GM21825 (cell line): ENCODE data around the gene RHOF.

Experiments used
- ATAC-seq: cut with Tn5 transposase; IDR thresholded peaks from one replicate; pipeline ENCODE4 v1.9.1; 2021; ENCODE audit warnings: mild to moderate bottlenecking, moderate library complexity; ENCODE audit not compliant: unreplicated experiment

Gene RHOF

DNA sequence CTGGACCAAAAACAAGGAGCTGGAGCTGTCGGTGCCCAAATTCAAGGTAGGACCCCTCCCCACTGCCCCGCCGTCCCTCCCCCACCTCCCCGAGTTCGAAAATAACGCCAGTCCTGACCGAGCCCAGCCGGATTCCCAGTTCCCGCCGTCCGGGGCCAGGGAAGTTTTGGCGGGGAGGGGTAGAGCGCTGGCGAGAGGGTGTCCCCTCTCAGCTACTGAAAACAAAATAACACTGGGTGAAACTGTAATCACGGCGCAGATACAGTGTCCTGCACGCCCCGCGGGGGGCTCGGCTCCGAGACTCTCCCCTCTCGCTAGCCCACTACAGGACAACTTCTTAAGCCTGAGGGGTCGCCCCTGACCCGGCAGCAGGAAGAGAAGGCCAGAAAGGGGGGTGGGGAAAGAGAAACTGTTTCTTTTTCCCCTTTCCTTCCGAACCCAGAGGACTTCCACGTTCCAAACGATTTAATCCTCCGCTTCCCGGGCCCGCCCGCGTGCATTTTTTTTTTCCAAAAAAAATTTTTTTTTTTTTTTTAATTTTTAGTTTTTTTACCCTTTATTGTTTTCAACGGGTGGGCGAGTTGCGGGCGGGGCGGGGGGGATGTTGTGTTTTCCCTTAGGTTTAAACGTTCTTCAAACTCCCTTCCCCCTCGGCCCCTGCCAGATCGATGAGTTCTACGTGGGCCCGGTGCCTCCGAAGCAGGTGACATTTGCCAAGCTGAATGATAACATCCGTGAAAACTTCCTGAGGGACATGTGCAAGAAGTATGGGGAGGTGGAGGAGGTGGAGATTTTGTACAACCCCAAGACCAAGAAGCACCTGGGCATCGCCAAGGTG is 11.9 kb upstream of the RHOF start:
- no peak for ATAC-seq

DNA sequence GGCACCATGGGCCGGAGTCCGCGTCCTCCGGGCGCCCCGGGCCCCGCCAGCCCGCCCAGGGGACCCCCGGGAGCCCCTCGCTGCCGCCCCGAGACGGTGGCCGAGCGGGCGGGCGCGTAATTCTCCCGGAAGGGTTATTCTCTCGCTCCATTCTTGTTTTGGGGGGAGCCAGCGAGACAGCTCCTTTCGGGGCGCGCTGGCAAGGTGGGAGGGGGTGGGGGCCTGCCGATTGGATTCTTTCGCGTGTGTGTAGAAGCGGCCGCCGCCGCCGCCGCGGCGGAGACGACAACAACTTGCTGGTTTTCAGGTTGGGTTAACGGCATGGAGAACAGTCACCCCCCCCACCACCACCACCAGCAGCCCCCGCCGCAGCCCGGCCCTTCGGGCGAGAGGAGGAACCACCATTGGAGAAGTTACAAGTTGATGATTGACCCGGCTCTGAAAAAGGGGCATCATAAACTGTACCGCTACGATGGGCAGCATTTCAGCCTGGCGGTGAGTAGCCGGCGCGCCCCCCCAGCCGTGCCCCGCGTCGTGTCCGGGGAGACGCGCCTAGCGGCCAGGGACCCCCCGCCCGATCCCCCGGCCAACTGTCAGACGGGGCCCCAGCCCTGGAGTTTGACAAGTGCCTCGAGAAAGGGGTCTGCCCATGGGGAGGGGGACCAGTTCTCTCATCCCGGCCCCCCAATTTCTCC is 11.1 kb upstream of the RHOF start:
- ATAC-seq = peak; percentile 3

DNA sequence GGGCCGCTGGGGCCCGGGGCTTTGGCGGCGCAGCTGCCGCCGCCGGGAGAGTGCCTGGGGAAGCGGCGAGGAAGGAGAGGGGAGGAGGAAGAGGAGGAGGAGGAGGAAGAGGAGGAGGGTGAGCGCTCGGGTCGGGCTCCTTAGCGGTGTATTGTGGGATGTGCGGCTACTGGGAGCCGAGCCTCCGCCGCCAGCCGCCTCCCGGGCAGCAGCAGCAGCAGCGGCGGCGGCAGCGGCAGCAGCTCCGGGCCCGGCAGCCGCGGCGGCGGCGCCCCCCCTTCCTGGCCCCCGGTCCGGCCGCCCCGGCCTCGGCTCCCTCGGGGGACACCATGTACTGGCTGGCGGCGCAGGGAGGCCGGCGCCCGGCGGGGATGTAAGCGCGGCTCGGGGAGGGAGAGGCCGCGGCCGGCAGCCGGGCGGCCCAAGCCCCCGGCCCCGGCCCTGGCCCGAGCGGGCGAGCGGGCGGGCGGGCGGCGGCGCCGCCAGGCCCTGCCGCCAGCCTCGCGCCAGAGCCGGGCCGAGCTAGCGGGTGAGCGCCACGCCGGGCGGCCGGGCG is 10.5 kb upstream of the RHOF start, which contains the start of gene SETD1B:
SETD1B (plus strand) TSS at position 149 of the 556 bp plus-strand sequence. CDS start 729 bp downstream, outside the sequence.
- peak; percentile 5 for ATAC-seq

DNA sequence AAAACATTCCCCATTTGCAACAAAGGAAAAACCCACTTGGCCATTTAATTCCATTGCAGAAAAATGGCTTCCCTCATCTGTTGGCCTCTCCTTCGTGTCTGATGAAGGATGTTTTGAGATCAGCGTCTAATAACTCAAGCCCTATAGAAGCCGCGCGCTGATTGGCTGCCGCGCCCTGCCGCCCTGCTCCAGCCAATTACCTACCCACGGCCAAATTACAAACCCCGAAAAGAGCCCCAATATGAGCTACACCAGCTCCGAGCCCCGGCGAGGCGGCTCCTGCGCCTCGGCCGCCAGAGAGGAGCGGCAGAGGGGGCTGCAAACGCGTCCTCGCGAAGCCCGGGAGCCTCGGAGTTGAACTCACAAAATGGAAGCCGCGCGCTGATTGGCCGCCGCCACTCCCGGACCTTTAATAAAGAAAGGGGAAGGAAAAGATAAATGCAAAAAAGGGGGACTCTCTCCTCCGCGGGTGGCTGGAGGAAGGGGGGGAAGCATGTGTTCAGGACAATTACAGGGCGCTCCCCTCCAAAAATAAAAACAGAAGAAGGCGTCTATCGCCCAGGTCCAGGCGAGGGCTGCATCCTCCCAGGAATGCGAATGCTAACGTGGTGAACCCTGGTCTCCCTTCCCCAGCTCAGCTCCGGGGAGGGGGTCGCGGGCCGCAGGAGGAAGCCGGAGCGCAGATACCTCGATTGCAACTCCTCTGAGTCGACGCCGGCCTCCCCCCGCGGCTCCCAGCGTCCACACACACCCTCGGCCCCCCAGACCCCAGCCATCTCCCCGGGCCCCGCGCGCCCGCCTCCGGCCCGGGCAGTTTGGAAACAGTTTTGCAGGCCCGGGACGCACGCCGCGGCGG is 9.6 kb upstream of the RHOF start:
- ATAC-seq = peak; percentile 34

DNA sequence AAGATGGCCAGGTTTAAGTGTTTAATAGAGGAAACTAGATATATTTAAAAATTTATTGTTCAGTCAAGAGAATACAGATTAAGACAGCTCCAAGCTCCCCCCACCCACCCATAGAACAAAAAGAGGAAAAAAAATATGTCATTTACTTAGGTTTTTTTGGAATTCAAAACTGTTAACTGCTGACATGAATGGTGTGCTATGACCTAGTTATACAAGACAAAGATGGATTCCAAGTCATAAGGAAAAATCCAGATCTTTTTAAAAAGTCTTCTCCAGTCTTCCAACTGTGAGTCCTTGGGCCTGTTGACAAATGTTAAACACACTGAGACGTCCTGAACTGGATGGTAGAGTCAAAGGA is 9.0 kb upstream of the RHOF start:
- ATAC-seq = no peak

DNA sequence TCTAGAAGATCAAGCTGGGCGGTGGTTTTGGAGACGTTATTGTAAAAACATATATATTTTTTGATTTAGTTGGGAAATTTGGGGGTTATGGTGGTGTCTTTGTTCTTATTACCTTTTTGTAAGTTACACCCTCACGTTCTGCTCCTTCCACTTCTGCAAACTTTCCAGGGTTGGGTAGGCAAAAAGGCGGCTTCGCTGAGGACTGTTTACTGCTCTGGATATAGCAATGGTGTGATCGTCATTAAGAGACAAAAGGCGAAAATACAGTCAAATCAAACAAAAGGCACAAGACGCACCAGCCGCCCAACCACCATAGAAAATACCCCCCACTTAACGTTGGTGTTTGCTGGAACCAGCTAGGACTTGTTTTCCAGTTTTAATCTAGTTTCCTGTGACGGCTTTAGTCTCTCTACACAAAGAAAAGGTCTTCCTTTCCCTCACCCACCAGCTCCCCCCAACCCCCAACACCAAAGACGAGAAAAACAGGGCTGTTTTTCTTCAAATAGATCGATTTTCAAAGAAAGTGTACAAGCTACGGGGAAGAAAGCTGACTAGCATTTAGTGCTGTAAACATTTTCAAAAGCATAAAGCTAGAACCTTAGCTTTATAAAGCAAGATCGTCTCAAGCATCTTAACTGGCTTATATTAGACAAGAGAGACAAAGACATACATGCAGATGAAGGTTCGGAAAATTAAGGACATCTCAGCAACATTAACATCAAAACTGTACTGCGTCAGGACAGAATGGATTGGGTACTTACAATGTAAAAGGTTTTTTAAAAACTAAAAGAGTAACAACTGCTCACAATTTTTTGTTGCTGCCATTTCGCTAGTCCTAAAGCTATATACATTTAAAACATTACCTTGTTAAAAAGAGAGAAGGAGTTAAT is 8.4 kb upstream of the RHOF start:
- no peak for ATAC-seq

DNA sequence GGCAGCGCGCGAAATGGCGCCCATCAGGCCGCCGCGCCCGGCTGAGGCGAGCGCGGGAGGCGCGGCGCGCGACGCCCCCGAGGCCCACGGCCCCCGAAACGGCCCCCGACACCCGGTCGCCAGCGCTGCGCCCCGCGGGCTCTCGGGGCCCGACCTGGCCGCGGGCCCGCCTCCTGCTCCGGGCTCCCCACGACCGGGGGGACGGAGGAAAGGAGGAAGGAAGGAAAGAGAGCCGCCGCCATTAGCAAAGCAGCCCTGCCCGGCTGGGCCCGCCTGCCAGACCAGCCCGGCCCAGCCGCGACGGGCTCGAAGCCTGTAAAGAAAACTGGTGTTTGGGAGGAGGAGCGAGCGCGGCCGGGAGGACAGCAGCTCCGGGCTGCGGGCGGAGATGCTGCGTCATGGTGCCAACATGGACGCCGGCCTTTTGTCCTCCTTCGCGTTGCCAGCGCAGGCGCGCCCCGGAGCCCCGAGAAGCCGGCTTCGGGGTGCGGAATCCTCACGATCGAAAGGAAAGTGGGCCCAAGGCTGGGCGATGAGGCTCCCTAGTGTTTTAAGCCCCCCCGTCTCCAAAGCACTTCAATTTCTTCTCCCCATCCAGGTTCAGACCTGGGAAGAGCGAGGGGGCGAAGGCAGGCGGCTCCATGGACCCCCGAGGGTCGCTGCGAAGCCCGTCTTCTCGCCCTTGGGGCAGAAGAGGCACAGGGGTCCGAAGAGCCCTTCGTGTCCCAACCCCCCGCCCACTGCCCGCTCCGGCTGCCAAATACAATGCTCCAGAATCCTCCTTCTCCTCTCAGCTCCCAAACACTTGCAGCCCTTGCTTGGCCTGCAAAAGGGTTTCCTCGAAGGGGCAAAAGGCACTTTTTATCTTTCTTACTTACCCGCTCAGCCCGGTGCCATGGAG is 7.5 kb upstream of the RHOF start:
- ATAC-seq = no peak

DNA sequence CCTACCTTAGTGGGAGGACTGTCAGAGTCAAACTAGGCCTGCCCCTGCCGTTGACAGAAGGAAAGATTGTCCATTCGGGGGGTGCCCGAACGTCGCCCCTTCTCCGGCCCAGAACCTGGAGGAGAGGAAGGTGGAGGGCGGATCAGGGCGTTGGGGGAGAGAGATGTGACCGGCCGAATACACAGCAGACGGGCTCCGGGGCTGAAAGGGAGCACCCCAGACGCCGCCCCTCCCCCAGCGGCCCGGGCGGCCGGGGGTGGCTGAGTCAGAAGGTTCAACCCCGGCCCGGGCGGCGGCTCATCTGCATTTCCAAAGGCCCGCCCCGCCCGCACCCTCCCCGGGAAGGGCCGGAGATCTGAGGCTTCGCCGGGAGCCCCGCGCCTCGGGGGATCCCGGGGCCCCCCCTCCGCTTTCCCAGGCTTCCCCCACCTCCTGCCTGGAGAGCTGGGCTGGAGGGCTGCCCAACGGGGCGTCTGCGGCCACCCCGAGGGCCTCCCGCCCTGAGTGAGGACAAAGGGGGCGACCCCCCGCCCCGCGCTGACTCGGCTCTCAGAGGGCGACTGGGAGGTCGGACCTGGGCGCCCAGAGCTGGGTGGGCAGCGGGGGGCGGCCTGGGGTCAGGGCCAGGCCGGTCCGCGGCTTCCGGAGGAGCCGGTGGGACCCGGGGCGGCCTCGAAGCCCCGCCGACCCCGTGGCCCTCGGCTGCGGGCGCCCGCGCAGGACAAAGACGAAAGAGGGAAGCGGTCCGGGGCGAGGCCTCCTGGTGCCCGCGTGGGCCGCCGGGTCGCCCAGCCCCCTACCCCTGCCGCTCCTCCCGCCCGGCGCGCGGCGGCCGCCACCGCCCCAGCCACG is 6.6 kb upstream of the RHOF start:
- no peak for ATAC-seq

DNA sequence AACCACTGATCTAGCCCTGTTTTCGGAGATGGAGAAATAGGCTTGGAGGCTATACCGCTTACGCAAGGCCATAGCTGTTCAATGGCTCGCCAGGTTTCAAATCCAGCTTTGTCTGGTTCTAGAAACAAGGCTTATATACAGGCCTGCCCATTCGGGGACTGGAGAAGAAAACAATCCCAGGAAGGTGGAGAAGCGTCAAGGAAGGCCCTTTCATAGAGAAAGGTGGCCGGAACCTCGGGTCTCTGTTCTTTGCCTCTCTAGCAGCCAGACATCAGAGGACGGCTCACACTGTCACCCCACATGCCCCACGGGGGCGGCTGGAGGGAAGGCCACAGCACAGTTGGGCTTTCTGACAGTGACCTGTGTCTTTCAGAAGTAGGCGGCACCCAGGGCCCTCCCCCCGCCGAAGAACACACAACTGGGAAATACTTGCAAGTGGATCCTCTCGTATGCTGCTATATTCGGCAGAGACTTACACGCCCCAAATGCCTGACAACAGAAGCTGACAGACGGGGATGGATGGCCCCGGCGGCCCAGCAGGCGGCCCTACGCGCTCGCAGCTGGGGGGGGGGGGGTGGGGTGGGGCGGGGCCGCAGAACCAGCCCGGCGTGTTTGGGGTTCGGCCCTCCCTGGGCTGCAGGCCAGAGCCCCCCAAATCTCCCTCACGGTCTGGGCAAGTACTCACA is 5.8 kb upstream of the RHOF start:
- no peak for ATAC-seq

DNA sequence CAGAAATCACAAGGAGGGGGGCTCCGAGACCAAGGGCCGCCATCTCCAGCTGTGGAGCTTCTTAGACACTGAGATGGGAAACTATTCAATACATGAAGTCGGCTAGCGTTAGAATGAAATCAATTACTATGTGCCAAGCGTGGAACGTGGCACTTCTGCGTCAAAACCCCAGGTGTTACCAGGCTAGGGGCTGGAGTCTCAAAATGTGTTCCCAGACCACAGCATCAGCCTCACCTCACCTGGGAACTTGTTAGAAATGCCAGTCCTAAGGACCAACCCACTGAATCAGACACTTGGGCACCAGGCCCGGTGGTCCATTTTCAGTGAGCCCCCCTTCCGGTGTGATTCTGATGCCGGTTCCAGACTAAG is 5.3 kb upstream of the RHOF start:
- no peak for ATAC-seq

DNA sequence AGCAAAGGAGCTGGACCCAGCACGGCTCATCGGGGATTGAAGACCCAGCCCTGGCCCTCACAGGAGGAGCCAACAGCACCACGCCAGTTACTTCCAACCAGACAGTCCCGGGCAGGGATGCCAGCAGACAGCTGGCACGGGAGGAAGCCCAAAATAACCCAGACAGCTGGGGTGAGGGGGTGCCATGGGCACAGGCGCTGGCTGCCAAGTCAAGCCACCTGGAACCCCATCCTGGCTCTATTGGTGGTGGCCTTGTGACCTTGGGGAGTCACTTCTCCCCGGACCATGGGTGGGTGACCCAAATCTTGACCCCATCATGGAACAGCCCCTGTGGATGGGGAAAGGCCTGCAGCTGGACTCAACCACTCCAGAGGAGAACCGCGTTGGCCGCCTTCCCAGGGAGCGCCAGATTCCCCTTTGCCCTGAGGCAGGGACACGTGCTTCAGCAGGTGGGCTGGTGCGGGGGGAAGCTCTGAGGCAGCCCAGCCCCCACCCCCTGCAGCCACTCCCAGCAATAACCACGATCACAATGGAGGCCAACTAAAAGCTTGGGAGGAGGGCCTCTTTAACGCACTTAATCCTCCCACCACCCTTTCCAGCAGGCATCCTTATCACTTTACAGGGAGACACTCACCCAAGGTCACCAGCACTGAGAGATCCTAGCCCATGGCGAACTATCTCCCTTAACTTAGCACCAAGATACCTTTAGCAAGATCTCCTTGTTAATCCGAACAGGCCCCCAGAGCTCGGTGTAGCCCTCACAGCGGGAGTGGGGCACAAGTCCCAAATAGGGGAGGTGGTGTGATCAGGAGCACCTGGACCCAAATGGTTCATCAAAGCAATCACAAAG is 4.7 kb upstream of the RHOF start:
- no peak for ATAC-seq

DNA sequence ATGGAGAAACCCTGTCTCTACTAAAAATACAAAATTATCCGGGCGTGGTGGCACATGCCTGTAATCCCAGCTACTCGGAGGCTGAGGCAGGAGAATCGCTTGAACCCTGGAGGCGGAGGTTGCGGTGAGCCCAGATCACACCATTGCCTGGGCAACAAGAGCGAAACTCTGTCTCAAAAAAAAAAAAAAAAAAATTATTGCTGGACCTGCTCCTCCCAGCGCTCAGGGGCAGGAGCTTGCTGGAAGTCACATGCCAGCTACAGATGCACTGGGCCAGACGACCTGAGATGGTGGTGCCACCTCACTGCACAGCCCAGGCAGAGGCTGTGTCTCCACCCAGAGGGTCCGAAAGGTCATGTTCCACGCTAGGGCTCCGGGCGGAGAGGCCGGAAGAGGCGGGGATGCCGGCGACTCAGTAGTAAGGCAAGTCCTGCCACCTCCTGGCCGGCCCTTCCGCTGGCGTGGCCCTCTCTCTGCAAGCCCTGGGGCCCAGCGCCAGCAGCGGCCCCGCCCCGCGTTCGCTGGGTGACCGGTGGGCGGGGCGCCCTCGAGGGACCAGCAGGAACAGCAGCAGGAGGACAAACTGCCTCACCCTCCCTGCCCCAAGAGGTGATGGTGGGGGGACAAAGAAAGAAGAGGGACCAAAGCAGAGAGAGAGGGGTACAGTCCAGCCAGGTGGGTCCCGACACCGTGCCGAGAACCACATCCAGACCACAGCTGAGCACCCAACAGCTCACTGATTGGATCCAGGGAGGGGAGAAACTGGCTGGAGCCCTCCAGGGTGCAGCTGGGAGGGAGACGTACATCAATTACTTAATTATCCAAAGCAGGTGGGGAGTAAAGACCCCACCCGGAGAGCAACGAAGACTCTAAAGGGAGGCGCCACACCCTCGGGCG is 3.6 kb upstream of the RHOF start:
- ATAC-seq = no peak

DNA sequence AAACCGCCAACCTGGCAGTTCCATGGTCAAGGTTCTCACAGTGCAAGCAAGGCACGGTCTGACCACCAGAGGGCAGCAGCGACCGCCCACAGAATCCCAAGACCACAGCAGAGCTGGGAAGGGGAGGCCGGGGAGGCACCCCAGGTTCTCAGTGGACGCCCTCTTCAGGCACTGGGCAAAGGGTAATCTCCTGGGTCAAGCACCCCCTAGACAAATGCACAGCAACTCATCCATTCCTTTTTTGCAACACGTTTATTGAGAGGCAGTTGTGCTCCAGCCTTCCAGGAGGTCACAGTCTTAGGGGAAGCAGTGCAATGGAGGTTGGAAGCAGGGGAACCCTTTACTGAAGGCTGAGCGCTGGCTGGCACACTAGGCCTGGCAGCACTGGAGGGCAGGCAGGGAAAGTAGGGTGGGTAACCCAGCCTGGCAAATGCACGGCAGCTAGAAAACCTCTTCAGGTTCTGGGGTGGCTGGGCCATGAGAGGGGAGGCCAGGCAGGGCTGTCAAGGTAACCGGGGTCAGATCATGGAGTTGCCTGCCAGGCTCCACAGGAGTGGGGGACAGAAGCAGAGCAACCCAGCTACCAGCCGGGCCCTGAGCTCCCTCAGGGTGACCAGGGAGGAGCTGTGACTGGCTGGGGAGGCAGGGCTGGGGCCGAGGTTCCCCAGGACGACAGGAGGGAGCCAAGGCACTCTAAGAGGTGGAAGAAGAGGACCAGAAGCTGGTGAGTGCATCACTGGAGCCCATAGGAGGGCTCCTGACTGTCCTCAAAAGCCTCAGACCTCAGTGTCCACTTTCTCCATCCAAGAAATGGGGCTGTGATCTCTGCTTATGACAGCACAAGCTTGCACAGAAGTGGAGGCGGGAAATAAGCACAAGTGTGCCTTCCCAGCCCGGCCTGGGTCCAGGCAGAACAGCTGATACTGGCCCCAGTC is 1.8 kb upstream of the RHOF start:
- ATAC-seq = no peak

DNA sequence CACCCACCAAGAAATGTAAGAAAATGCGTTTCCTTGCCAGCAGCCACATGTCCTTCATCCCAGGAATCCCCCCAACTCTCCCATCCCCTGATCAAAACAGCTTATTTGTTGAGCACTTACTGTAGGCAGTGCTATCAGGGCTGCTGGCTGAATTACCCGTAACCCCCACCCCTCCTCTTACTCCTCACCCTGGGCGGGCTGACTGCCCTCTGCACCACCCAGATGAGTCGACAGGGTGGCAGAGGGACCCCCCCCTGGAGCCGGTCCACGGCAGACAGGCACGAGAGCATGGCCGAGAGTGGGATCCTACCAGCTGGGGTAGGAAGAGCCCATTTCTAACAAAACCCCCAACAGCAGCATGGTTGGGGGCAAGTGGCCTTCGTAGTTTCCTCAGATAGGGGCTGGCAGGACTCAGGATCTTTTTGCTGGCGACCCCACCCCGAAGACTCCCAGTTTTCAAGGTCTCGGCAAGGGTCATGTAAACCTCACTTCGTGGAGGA is 1.1 kb upstream of the RHOF start:
- ATAC-seq = no peak
